ENCODE results near the gene UBE2J1.

The UBE2J1 gene

GRCh38 chr6:89290401-89291155 is 61.9 kb downstream of the UBE2J1 start:
- Histone ChIP-seq H3K9me3 (ENCODE audit: low read length) (no peaks in the 10 kb centered on the region), H2AFZ (ENCODE audit: low read length) (no peak overlapping the region), H3K4me1 (ENCODE audit: insufficient read depth, low read length, severe bottlenecking) (no peaks in the 10 kb centered on the region), H3K79me2 (ENCODE audit: insufficient read depth, low read length) (no peaks in the 10 kb centered on the region), H3K4me2 (ENCODE audit: low read length) (no peak overlapping the region), H4K20me1 (ENCODE audit: insufficient read depth, low read length) (no peaks in the 10 kb centered on the region), H3K27ac (ENCODE audit: low read depth, low read length, poor library complexity, severe bottlenecking) (no peak overlapping the region), H3K27me3 (ENCODE audit: insufficient read depth, low read length) (no peaks in the 10 kb centered on the region), H3K36me3 (ENCODE audit: insufficient read depth, low read length) (no peaks in the 10 kb centered on the region), H3K4me3 (ENCODE audit: low read depth, low read length, poor library complexity, severe bottlenecking) (no peak overlapping the region), H3K9me2 (ENCODE audit: low read depth, low read length) (no peaks in the 10 kb centered on the region), H3F3A (ENCODE audit: insufficient read depth, low read length) (no peaks in the 10 kb centered on the region), H3K9ac (ENCODE audit: low read length) (no peak overlapping the region)
- TF ChIP-seq CTCF (IDR thresholded peaks at IDR 0.05; ENCODE audit: low read length): no peak
- no peak for TF ChIP-seq EZH2 (IDR thresholded peaks at IDR 0.05; ENCODE audit: borderline replicate concordance, low read length)

GRCh38 chr6:89289710-89290109 is 62.8 kb downstream of the UBE2J1 start:
- Histone ChIP-seq H3K36me3 (ENCODE audit: insufficient read depth, low read length) (no peaks in the 10 kb centered on the region), H3K4me1 (ENCODE audit: insufficient read depth, low read length, severe bottlenecking) (no peaks in the 10 kb centered on the region)
- no peak for TF ChIP-seq EZH2 (IDR thresholded peaks at IDR 0.05; ENCODE audit: borderline replicate concordance, low read length)
- TF ChIP-seq CTCF (IDR thresholded peaks at IDR 0.05; ENCODE audit: low read length): no peak

GRCh38 chr6:89287351-89288028 is 65.0 kb downstream of the UBE2J1 start:
- H3K27ac ChIP-seq (ENCODE audit: low read depth, low read length, poor library complexity, severe bottlenecking): no peak overlapping the region
- no peaks in the 10 kb centered on the region for H3K9me3 ChIP-seq (ENCODE audit: low read length)
- H3K4me2 ChIP-seq (ENCODE audit: low read length): no peak overlapping the region
- no peaks in the 10 kb centered on the region for H3K79me2 ChIP-seq (ENCODE audit: insufficient read depth, low read length)
- no peak overlapping the region for H3K9ac ChIP-seq (ENCODE audit: low read length)
- TF ChIP-seq CTCF (IDR thresholded peaks at IDR 0.05; ENCODE audit: low read length) (no peak), EZH2 (IDR thresholded peaks at IDR 0.05; ENCODE audit: borderline replicate concordance, low read length) (no peak)
- no peak overlapping the region for H3K4me3 ChIP-seq (ENCODE audit: low read depth, low read length, poor library complexity, severe bottlenecking)
- H3K4me1 ChIP-seq (ENCODE audit: insufficient read depth, low read length, severe bottlenecking): no peaks in the 10 kb centered on the region
- H2AFZ ChIP-seq (ENCODE audit: low read length): no peak overlapping the region
- no peaks in the 10 kb centered on the region for H3K36me3 ChIP-seq (ENCODE audit: insufficient read depth, low read length)
- H3F3A ChIP-seq (ENCODE audit: insufficient read depth, low read length): no peaks in the 10 kb centered on the region
- H3K9me2 ChIP-seq (ENCODE audit: low read depth, low read length): no peaks in the 10 kb centered on the region
- H3K27me3 ChIP-seq (ENCODE audit: insufficient read depth, low read length): no peaks in the 10 kb centered on the region
- no peaks in the 10 kb centered on the region for H4K20me1 ChIP-seq (ENCODE audit: insufficient read depth, low read length)

More at GRCh38 chr6:89289710-89290109, 62.8 kb downstream of the UBE2J1 start:
- Histone ChIP-seq H3K4me2 (ENCODE audit: low read length) (no peak overlapping the region), H2AFZ (ENCODE audit: low read length) (no peak overlapping the region), H3K79me2 (ENCODE audit: insufficient read depth, low read length) (no peaks in the 10 kb centered on the region), H3K9ac (ENCODE audit: low read length) (no peak overlapping the region), H3F3A (ENCODE audit: insufficient read depth, low read length) (no peaks in the 10 kb centered on the region), H3K27ac (ENCODE audit: low read depth, low read length, poor library complexity, severe bottlenecking) (no peak overlapping the region), H3K27me3 (ENCODE audit: insufficient read depth, low read length) (no peaks in the 10 kb centered on the region), H4K20me1 (ENCODE audit: insufficient read depth, low read length) (no peaks in the 10 kb centered on the region), H3K4me3 (ENCODE audit: low read depth, low read length, poor library complexity, severe bottlenecking) (no peak overlapping the region), H3K9me2 (ENCODE audit: low read depth, low read length) (no peaks in the 10 kb centered on the region), H3K9me3 (ENCODE audit: low read length) (no peaks in the 10 kb centered on the region)
